OCI-M1 (cell line): ENCODE results near the gene ZC3H18.

ENCODE experiments used
- DNase-seq: peaks from one replicate; lab custom pipeline; 2025; lab: John Stamatoyannopoulos, UW

The ZC3H18 gene

GRCh38 chr16:88627531-88628411 is 57.6 kb downstream of the ZC3H18 start:
- DNase-seq = no peak

GRCh38 chr16:88628512-88628974 is 58.3 kb downstream of the ZC3H18 start:
- DNase-seq = peak; percentile 50

GRCh38 chr16:88629835-88630234 is 59.6 kb downstream of the ZC3H18 start:
- no peak for DNase-seq

GRCh38 chr16:88630433-88630832 is 60.2 kb downstream of the ZC3H18 start:
- DNase-seq = no peak

GRCh38 chr16:88630941-88631340 is 60.7 kb downstream of the ZC3H18 start:
- no peak for DNase-seq

- no peak for DNase-seq
Observed at GRCh38 chr16:88631384-88631783, 61.2 kb downstream of the ZC3H18 start.

- no peak for DNase-seq
Observed at GRCh38 chr16:88631920-88632586, 61.9 kb downstream of the ZC3H18 start.

- DNase-seq = no peak
Observed at GRCh38 chr16:88632587-88632930, 62.4 kb downstream of the ZC3H18 start.

- DNase-seq = peak; percentile 56
Observed at GRCh38 chr16:88633684-88634140, 63.5 kb downstream of the ZC3H18 start.

GRCh38 chr16:88634141-88634993 is 64.2 kb downstream of the ZC3H18 start:
- DNase-seq = peak; percentile 62

- no peak for DNase-seq
Observed at GRCh38 chr16:88634994-88635670, 64.9 kb downstream of the ZC3H18 start.

GRCh38 chr16:88635671-88636319 is 65.6 kb downstream of the ZC3H18 start:
- DNase-seq = no peak

- no peak for DNase-seq
Observed at GRCh38 chr16:88636488-88637265, 66.5 kb downstream of the ZC3H18 start.

- no peak for DNase-seq
Observed at GRCh38 chr16:88638323-88639230, 68.4 kb downstream of the ZC3H18 start, which contains the start of gene IL17C. TSS of gene IL17C (plus strand) at chr16:88638572. CDS start at chr16:88638642, 70 bp downstream.

GRCh38 chr16:88639231-88640038 is 69.2 kb downstream of the ZC3H18 start:
- DNase-seq = no peak

GRCh38 chr16:88640039-88640495 is 69.9 kb downstream of the ZC3H18 start:
- no peak for DNase-seq

GRCh38 chr16:88640498-88641247 is 70.5 kb downstream of the ZC3H18 start:
- DNase-seq = no peak
